ENCODE results near the gene CAPN10. TPM values are rescaled to one million over a fixed set of nuclear protein-coding genes. Genes with fewer than 3 reads are reported as not detected.

The CAPN10 gene
- total RNA-seq, 1 donor from 2014 or later = 24.9 TPM

DNA sequence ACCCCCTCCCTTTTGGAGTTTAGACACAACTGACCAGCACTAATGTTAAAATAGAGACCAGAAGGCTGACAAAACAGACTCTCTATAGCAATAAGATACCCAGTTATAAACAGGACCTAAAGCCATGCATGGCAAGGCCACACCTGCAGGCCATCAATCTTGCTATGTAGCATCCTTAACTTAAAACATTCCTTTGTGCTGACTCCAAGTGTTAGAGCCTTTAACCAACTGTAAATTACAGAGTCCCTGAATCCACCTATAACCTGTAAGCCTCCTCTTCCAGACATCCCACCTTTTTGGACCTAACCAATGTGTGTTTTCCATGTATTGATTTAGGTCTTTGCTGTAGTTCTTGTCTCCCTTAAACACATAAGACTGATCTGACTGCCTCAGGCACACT lies 46.6 kb upstream of the CAPN10 start:
- Mint-ChIP-seq H3K9me3 (ENCODE audit: unreplicated experiment) (peaks cover 9% of the 10 kb centered on the region), H3K36me3 (ENCODE audit: low read depth, unreplicated experiment) (peaks cover 21% of the 10 kb centered on the region), H3K27ac (ENCODE audit: unreplicated experiment) (no peak overlapping the region), H3K27me3 (ENCODE audit: low read depth, unreplicated experiment) (no peaks in the 10 kb centered on the region), H3K4me3 (ENCODE audit: unreplicated experiment) (no peak overlapping the region), H3K4me1 (ENCODE audit: low read depth, unreplicated experiment) (no peaks in the 10 kb centered on the region)
- Histone ChIP-seq H3K4me3 (ENCODE audit: insufficient read depth, low read depth, low read length) (no peak overlapping the region), H4K20me1 (ENCODE audit: insufficient read depth, low read length) (no peaks in the 10 kb centered on the region), H2AFZ (ENCODE audit: low read depth, low read length) (no peak overlapping the region), H3K4me1 (ENCODE audit: insufficient read depth, low read length) (no peaks in the 10 kb centered on the region), H3K27ac (ENCODE audit: low read depth, low read length) (no peak overlapping the region), H3K36me3 (ENCODE audit: insufficient read depth, low read length) (no peaks in the 10 kb centered on the region), H3K4me2 (ENCODE audit: low read length) (no peak overlapping the region), H3K9ac (ENCODE audit: low read length) (no peak overlapping the region), H3K79me2 (ENCODE audit: insufficient read depth, low read length) (no peaks in the 10 kb centered on the region), H3K27me3 (ENCODE audit: insufficient read depth, low read length) (no peaks in the 10 kb centered on the region), H3K9me3 (ENCODE audit: insufficient read depth, low read depth, low read length) (no peaks in the 10 kb centered on the region)
- FAIRE-seq = no peak
- TF ChIP-seq CTCF (IDR thresholded peaks at IDR 0.05; ENCODE audit: insufficient read depth, low read depth, low read length) (no peak), EZH2 (IDR thresholded peaks at IDR 0.05; ENCODE audit: insufficient read depth, low read length) (no peak)
- no peak for DNase-seq (ENCODE audit: low read depth)

DNA sequence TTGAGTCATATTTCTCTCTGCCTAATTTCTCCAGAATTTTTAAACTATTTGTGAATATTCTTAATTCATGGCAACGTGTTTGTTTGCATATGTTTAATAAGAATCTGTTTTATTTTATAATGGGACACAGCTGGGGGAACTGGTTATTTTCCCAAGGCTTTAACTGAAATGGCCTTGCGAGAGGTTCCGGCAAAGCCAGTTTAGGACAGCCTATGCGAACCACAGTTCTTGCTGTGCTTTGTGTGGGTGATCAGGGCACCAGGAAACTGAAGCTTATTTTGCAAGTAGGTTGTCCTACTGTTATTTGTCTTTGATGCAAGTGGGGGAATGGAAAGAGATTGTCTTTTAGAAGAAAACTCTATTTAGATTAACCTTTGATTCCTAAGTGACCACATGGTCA lies 35.2 kb upstream of the CAPN10 start:
- H3K79me2 ChIP-seq (ENCODE audit: insufficient read depth, low read length) = peaks cover 9% of the 10 kb centered on the region
- H3K4me2 ChIP-seq (ENCODE audit: low read length) = no peak overlapping the region
- H3K27ac ChIP-seq (ENCODE audit: low read depth, low read length) = no peak overlapping the region
- no peaks in the 10 kb centered on the region for H3K4me1 Mint-ChIP-seq (ENCODE audit: low read depth, unreplicated experiment)
- H3K27me3 Mint-ChIP-seq (ENCODE audit: low read depth, unreplicated experiment) = no peaks in the 10 kb centered on the region
- H2AFZ ChIP-seq (ENCODE audit: low read depth, low read length) = no peak overlapping the region
- H3K36me3 Mint-ChIP-seq (ENCODE audit: low read depth, unreplicated experiment) = peaks cover 15% of the 10 kb centered on the region
- H3K4me3 ChIP-seq (ENCODE audit: insufficient read depth, low read depth, low read length) = no peak overlapping the region
- H3K4me3 Mint-ChIP-seq (ENCODE audit: unreplicated experiment) = no peak overlapping the region
- no peaks in the 10 kb centered on the region for H3K9me3 ChIP-seq (ENCODE audit: insufficient read depth, low read depth, low read length)
- peaks cover 6% of the 10 kb centered on the region for H3K9me3 Mint-ChIP-seq (ENCODE audit: unreplicated experiment)
- H3K4me1 ChIP-seq (ENCODE audit: insufficient read depth, low read length) = no peaks in the 10 kb centered on the region
- no peak for TF ChIP-seq CTCF (IDR thresholded peaks at IDR 0.05; ENCODE audit: insufficient read depth, low read depth, low read length)
- TF ChIP-seq EZH2 (IDR thresholded peaks at IDR 0.05; ENCODE audit: insufficient read depth, low read length) = no peak
- FAIRE-seq (no peak), DNase-seq (ENCODE audit: low read depth) (no peak)
- no peaks in the 10 kb centered on the region for H4K20me1 ChIP-seq (ENCODE audit: insufficient read depth, low read length)
- no peak overlapping the region for H3K27ac Mint-ChIP-seq (ENCODE audit: unreplicated experiment)
- H3K36me3 ChIP-seq (ENCODE audit: insufficient read depth, low read length) = no peaks in the 10 kb centered on the region
- H3K9ac ChIP-seq (ENCODE audit: low read length) = no peak overlapping the region
- H3K27me3 ChIP-seq (ENCODE audit: insufficient read depth, low read length) = no peaks in the 10 kb centered on the region

- Histone ChIP-seq H4K20me1 (ENCODE audit: insufficient read depth, low read length) (peaks cover 2% of the 10 kb centered on the region), H3K4me2 (ENCODE audit: low read length) (no peak overlapping the region), H3K27ac (ENCODE audit: low read depth, low read length) (no peak overlapping the region), H3K9me3 (ENCODE audit: insufficient read depth, low read depth, low read length) (no peaks in the 10 kb centered on the region), H3K4me3 (ENCODE audit: insufficient read depth, low read depth, low read length) (no peak overlapping the region), H3K79me2 (ENCODE audit: insufficient read depth, low read length) (peaks cover 15% of the 10 kb centered on the region), H3K36me3 (ENCODE audit: insufficient read depth, low read length) (no peaks in the 10 kb centered on the region), H2AFZ (ENCODE audit: low read depth, low read length) (no peak overlapping the region), H3K9ac (ENCODE audit: low read length) (no peak overlapping the region), H3K27me3 (ENCODE audit: insufficient read depth, low read length) (no peaks in the 10 kb centered on the region), H3K4me1 (ENCODE audit: insufficient read depth, low read length) (peaks cover 2% of the 10 kb centered on the region)
- no peak overlapping the region for H3K27ac Mint-ChIP-seq (ENCODE audit: unreplicated experiment)
- H3K4me3 Mint-ChIP-seq (ENCODE audit: unreplicated experiment) = no peak overlapping the region
- H3K9me3 Mint-ChIP-seq (ENCODE audit: unreplicated experiment) = peaks cover 6% of the 10 kb centered on the region
- no peak for TF ChIP-seq CTCF (IDR thresholded peaks at IDR 0.05; ENCODE audit: insufficient read depth, low read depth, low read length)
- no peak for TF ChIP-seq EZH2 (IDR thresholded peaks at IDR 0.05; ENCODE audit: insufficient read depth, low read length)
- peaks cover 2% of the 10 kb centered on the region for H3K27me3 Mint-ChIP-seq (ENCODE audit: low read depth, unreplicated experiment)
- no peaks in the 10 kb centered on the region for H3K4me1 Mint-ChIP-seq (ENCODE audit: low read depth, unreplicated experiment)
- DNase-seq (ENCODE audit: low read depth) (no peak), FAIRE-seq (no peak)
- peaks cover 15% of the 10 kb centered on the region for H3K36me3 Mint-ChIP-seq (ENCODE audit: low read depth, unreplicated experiment)
Observed at GRCh38 chr2:240551811-240552210, 34.7 kb upstream of the CAPN10 start.
